Mesothelial cell of epicardium (in vitro differentiated cells): ENCODE measurements around the gene CRISPLD2. TPM values are rescaled to one million over a fixed set of nuclear protein-coding genes. Genes with fewer than 3 reads are reported as not detected.

Source experiments
- DNase-seq, 2 experiments: peaks; one replicate each; pipeline ENCODE4 v3.0.0; 2021; ENCODE audit warnings: low spot score in 2 of 2; ENCODE audit not compliant: unreplicated experiment in 2 of 2
- H3K27ac Mint-ChIP-seq: 2 replicates; pipeline ENCODE4 v1.8.0; 2021; ENCODE audit warnings: mixed read lengths
- H3K27me3 Mint-ChIP-seq: 2 replicates; pipeline ENCODE4 v1.8.0; 2021; ENCODE audit warnings: low read depth, mixed read lengths
- H3K36me3 Mint-ChIP-seq: 2 replicates; pipeline ENCODE4 v1.8.0; 2021; ENCODE audit warnings: mixed read lengths
- H3K4me1 Mint-ChIP-seq: 2 replicates; pipeline ENCODE4 v1.8.0; 2021; ENCODE audit warnings: mixed read lengths
- H3K4me3 Mint-ChIP-seq: 2 replicates; pipeline ENCODE4 v1.8.0; 2021; ENCODE audit warnings: mild to moderate bottlenecking, moderate library complexity, mixed read lengths
- H3K9me3 Mint-ChIP-seq: 2 replicates; pipeline ENCODE4 v1.8.0; 2021; ENCODE audit warnings: mixed read lengths
- total RNA-seq: library from RNA; stranded (reverse); gene quantifications from 3 replicates; pipeline ENCODE4 v1.2.1, GENCODE V29; 2021
- TF ChIP-seq, protein P1 (sequence below): fragments of 200-600 bp; sonication (generic); IDR thresholded peaks from one replicate; pipeline ENCODE4 v1.5.0; 2021; ENCODE audit warnings: antibody characterized with exemption; ENCODE audit not compliant: unreplicated experiment

CRISPLD2 gene
- total RNA-seq, 1 donor from 2014 or later = 80.1 TPM

DNA sequence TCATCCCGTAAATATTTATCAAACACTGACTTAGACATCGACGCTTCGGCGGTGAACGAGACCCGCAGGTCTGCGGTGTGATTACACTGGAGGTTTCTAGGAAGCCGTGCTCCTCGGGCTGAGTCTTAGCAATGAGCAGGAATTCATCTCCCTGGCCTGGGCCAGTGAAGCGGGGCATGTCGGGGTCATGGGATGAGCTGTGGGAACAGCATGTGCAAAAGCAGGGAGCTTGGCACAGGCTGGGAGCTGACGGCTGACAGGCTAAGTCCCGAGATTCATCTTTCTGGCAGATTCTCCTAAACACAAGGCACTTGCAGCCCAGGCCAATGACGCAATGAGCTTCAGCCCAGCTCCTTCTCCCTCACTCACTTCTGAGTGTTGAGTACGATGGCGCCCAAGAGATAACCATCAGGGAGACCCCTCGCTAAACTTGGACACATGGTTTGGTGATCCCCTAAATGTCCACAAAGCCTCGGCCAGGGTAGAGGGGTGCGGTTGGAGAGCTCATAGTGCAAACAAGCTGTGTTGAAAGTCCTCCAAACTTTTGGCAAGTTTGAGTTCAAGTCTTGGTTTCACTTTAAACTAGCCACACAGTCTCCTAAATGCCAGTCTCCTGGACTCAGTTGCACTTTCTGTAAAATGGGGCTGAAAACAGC is 12.8 kb downstream of the CRISPLD2 start:
- DNase-seq = no peak
- TF ChIP-seq, protein P1, sequence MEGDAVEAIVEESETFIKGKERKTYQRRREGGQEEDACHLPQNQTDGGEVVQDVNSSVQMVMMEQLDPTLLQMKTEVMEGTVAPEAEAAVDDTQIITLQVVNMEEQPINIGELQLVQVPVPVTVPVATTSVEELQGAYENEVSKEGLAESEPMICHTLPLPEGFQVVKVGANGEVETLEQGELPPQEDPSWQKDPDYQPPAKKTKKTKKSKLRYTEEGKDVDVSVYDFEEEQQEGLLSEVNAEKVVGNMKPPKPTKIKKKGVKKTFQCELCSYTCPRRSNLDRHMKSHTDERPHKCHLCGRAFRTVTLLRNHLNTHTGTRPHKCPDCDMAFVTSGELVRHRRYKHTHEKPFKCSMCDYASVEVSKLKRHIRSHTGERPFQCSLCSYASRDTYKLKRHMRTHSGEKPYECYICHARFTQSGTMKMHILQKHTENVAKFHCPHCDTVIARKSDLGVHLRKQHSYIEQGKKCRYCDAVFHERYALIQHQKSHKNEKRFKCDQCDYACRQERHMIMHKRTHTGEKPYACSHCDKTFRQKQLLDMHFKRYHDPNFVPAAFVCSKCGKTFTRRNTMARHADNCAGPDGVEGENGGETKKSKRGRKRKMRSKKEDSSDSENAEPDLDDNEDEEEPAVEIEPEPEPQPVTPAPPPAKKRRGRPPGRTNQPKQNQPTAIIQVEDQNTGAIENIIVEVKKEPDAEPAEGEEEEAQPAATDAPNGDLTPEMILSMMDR = no peak
- no peaks in the 10 kb centered on the region for H3K27me3 Mint-ChIP-seq
- H3K27ac Mint-ChIP-seq = peak overlapping the region; percentile 68
- no peak overlapping the region for H3K4me3 Mint-ChIP-seq
- H3K36me3 Mint-ChIP-seq = no peaks in the 10 kb centered on the region
- peaks cover 40% of the 10 kb centered on the region for H3K4me1 Mint-ChIP-seq
- no peaks in the 10 kb centered on the region for H3K9me3 Mint-ChIP-seq

DNA sequence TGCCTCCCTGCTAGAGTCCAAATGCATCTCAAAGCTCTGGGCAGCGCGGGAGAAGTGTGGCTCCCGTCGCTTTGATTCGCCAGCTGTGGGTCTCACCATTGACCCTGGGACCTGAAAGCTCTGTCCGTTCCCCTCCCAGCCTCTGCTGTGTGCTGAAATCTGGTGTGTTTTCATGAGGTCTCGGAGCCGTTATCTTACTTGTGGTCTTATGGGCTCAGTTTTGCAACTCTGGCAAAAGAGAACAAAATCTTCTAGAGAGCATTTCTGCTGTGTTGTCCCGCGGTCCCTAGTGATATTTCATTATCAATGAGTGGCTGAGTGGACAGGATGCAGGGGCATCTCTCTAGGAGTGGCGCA is 13.3 kb downstream of the CRISPLD2 start:
- Mint-ChIP-seq H3K36me3 (no peaks in the 10 kb centered on the region), H3K27me3 (no peaks in the 10 kb centered on the region), H3K4me1 (peaks cover 36% of the 10 kb centered on the region), H3K27ac (peak overlapping the region; percentile 43), H3K4me3 (no peak overlapping the region), H3K9me3 (no peaks in the 10 kb centered on the region)
- TF ChIP-seq, protein P1 = no peak
- DNase-seq = no peak

DNA sequence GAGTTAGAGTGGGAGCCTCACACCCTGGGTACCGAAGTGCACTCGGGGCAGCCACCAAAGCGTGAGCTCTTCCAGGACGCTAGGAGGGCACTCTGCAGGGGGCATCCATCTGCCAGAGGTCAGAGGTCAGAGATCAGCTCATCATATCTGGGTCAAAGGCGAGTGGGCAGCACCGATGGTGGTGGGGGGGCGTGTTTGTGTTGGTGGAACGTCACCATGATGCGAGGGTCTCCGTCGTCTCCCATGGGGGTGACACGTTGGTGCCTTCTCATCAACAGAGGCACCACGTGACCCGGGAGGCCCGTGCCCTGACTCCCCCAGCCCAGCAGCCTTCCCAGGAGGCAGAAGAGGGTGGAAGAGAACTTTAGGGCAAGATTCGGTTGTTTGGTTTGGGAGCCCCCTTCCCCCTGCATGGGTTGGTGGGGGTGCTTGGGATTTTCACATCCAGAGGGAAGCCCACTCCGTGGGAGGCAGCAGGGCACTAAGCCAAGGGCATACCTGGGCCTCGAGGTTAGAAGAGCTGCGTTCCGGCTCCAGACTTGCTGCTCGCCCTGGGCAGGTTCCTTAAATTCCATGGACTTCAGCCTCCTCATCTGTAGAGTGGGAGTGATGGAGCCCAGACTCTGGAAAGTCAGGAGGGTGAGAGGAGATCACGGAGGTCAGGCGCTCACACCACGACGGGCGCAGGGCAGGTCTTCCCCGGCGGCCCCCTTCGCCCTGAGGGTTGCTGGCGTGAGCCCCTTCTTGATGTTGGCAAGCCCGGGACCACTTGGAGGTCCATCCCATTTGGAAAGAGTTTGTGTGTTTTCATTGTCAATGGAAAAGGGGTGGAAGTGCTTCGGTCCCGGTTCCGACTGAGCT is 14.0 kb downstream of the CRISPLD2 start:
- Mint-ChIP-seq H3K36me3 (no peaks in the 10 kb centered on the region), H3K27me3 (no peaks in the 10 kb centered on the region), H3K27ac (peak overlapping the region; percentile 43), H3K4me3 (no peak overlapping the region), H3K9me3 (no peaks in the 10 kb centered on the region), H3K4me1 (peaks cover 33% of the 10 kb centered on the region)
- TF ChIP-seq, protein P1 = no peak
- no peak for DNase-seq

DNA sequence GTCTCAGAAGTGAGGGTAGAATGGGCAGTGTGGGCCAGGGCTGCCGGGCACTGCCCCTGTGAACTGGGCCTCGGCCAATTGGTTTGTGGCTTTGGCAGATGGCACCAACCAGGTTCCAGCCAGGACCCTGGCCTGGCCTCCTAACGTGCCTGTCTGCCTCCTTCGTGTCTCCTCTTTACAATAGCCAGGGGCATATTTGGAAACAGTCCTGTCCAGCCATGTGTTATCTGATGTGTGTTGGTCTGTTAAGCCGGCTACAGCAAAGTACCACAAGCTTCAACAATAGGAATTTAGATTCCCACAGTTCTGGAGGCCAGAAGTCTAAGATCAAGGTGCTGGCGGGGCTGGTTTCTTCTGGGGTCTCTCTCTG is 14.6 kb downstream of the CRISPLD2 start:
- no peak overlapping the region for H3K4me3 Mint-ChIP-seq
- no peaks in the 10 kb centered on the region for H3K9me3 Mint-ChIP-seq
- TF ChIP-seq, protein P1 = no peak
- no peak for DNase-seq
- peak overlapping the region; percentile 43 for H3K27ac Mint-ChIP-seq
- no peaks in the 10 kb centered on the region for H3K36me3 Mint-ChIP-seq
- H3K4me1 Mint-ChIP-seq = peaks cover 28% of the 10 kb centered on the region
- H3K27me3 Mint-ChIP-seq = no peaks in the 10 kb centered on the region

DNA sequence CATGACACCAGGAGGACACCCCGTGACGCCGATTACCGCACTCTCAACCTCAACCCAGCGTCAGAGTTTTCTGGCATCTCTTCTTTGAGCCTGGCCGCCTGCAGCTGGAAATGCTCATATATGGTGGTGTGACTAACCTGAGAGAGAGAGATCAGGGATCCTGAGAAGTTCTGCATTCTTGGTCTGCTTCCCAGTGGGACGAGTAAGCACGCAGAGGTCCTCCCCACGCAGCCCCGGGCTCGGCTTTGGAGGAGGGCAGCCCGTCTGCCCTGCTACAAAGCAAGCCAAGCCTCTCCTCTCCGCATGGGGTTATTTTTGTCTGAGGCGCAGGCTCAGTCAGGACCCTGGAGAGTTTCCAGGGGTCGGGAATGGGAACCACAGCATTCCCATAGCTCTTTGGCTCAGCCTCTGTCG is 16.5 kb downstream of the CRISPLD2 start:
- H3K9me3 Mint-ChIP-seq = no peaks in the 10 kb centered on the region
- no peak overlapping the region for H3K4me3 Mint-ChIP-seq
- peaks cover 30% of the 10 kb centered on the region for H3K4me1 Mint-ChIP-seq
- H3K36me3 Mint-ChIP-seq = no peaks in the 10 kb centered on the region
- H3K27me3 Mint-ChIP-seq = no peaks in the 10 kb centered on the region
- peak overlapping the region; percentile 76 for H3K27ac Mint-ChIP-seq
- TF ChIP-seq, protein P1 = no peak
- peak in 1 of 2 experiments; percentile 62 for DNase-seq
